SK-N-MC (cell line): ENCODE data around the gene USH2A.

ENCODE experiments used
- EZH2 ChIP-seq: fragments of 200-600 bp; sonication (generic); IDR thresholded peaks from one replicate; pipeline ENCODE4 v1.6.1; 2017; ENCODE audit warnings: antibody characterized with exemption
- POLR2AphosphoS5 ChIP-seq: IDR thresholded peaks from 2 replicates; pipeline ENCODE4 v1.6.1; 2012; ENCODE audit warnings: mild to moderate bottlenecking, low read depth, low read length, borderline replicate concordance

- TF ChIP-seq POLR2AphosphoS5, result no peak; the same call in 1 of the 2 replicates
- no peak for TF ChIP-seq EZH2
These were observed 184.4 kb downstream of the USH2A start for GRCh38 chr1:216238844-216239243.
